ENCODE results near the gene ULK2. TPM values are rescaled to one million over a fixed set of nuclear protein-coding genes. Genes with fewer than 3 reads are reported as not detected.
"Not testable (repeated sequence)": the region's sequence is repeated elsewhere in the genome, so short reads cannot be mapped to it uniquely, and the experiment has no call there.

Gene ULK2
- total RNA-seq: 10 to 100 TPM; 14.9 to 20.8 TPM
- total RNA-seq: 19.9 to 30.7 reads per million in 2 donors

DNA sequence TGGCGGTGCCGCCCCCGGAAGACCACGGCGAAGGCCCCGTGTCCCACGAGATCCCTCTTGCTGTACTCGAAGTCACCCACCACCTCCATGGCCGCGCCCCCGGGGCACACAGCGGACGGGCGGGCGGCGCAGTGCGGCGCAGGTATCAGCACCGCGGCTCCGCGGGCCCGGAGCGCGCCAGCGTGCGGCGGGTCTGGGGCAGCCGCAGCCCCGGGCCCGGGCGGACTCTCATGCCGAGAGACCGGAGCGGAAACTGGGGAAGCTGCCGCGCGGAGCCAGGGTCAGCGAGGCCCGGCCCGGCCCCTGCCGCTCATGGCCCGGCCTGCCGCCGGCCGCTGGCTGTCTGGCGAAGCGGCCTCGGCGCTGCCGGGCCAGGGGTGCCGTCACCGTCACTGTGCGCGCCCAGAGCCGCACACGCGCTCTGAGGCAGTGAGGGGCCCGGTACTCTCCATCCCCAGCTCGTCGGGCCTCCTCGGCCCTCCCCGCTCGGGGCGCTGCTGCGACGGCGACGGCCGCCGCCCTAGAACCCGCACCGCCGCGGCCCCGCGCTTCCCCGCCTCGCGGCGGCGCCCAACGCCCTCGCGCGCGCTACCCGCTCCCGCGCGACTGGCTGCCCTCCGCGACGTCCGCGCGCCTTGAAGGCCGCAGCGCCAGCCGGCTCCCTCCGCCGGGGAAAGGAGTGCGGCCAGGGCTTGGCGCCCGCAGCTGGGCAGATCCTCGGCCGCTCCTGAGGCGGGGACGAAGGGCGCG is at the start of gene ULK2:
Gene ULK2 (minus strand): TSS at position 608 of the 750 bp plus-strand sequence. CDS start 519 bp downstream, at position 89.
- ATAC-seq: peak; percentile 85
- Mint-ChIP-seq H3K27ac (peak within 1 kb of the TSS; percentile 57), H3K4me1 (peaks cover 5% of the 10 kb centered on the region), H3K27me3 (no peaks in the 10 kb centered on the region), H3K4me3 (peak within 1 kb of the TSS; percentile 84), H3K36me3 (ENCODE audit: low read depth) (no peaks in the 10 kb centered on the region)
- no peaks in the 10 kb centered on the region for H3K9me3 ChIP-seq (ENCODE audit: control insufficient read depth, low read length, poor library complexity, severe bottlenecking)
- DNase-seq: peak; percentile 28 to 35 (median 33)

DNA sequence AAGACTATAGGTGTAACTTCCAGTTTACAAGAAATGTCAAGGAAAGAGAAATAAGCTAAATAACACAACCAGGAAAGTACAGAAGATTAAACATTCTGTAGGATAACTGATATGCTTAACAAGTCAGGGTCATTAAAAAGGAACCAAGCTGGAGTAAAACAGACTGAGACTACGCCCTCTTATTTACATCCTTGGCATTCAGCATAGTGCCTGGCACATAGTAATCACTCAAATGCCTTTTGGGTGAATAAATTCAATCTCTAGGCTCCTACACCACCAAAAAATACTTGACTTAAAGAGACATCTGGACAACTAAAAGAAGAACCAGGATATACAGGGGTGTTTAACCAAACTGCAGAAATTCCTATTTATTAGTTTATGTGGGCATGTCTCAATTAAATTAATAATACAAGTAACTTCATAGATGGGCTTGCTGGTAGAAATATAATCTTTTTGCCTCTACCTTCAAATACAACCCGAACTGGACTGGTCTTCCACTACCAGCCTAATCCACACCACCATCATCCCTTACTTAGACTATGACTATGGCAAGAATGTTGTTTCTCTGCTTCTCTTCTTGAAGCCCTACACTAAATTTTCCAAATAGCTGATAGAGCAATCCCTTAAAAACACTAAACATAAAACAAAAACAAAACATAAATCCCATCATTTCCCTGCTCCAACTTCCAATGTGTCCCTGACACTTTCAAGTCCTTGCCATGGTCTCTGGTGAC is 47.7 kb upstream of the ULK2 start:
- no peaks in the 10 kb centered on the region for H3K9me3 ChIP-seq (ENCODE audit: control insufficient read depth, low read length, poor library complexity, severe bottlenecking)
- H3K27me3 Mint-ChIP-seq: no peaks in the 10 kb centered on the region
- peak overlapping the region; percentile 6 for H3K27ac Mint-ChIP-seq
- H3K36me3 Mint-ChIP-seq (ENCODE audit: low read depth): peaks cover 14% of the 10 kb centered on the region
- H3K4me1 Mint-ChIP-seq: peaks cover 10% of the 10 kb centered on the region
- H3K4me3 Mint-ChIP-seq: no peak overlapping the region
- ATAC-seq: no peak
- no peak for DNase-seq

DNA sequence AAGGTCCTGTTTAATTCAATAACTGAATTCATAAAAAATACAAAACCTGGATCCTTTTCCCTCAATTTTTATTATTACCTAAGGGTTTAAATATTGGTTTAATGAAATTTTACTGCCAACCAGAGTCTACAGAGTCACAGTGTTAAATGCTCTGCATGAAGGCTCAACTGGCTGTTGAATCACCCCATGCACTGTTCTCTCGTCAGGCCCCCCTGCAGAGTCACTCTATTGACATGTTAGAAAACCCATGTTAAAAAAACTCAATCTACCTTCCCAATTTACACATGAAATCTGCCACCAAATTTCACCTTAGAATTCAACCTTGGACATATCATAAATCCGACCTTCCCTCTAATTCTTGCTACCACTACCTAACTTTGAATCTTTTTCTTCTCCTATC is 43.3 kb upstream of the ULK2 start:
- Mint-ChIP-seq H3K27me3 (no peaks in the 10 kb centered on the region), H3K4me3 (peak overlapping the region; percentile 28), H3K4me1 (peaks cover 6% of the 10 kb centered on the region), H3K36me3 (ENCODE audit: low read depth) (peaks cover 10% of the 10 kb centered on the region), H3K27ac (no peak overlapping the region)
- DNase-seq: no peak
- no peak for ATAC-seq
- H3K9me3 ChIP-seq (ENCODE audit: control insufficient read depth, low read length, poor library complexity, severe bottlenecking): no peaks in the 10 kb centered on the region

DNA sequence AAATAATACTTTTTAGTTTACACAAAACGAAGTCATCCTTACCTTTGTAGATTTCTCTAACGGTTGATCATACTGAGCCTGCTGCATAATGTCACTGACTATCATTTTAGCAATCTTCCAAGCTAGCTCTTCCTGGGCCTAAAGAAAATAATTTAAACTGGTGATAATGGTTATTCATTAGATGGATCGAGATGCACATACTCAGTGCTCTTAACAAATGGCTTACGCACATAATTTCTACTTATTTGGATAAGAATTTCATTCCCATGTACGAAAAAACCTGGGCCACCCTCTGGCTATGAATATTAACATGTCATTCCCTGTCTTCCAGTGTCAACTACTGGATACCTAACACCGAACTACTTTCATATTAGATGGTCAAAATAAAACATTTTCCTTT is 41.4 kb upstream of the ULK2 start:
- Mint-ChIP-seq H3K36me3 (ENCODE audit: low read depth) (peaks cover 3% of the 10 kb centered on the region), H3K4me3 (no peak overlapping the region), H3K4me1 (peaks cover 3% of the 10 kb centered on the region), H3K27me3 (no peaks in the 10 kb centered on the region), H3K27ac (peak overlapping the region; percentile 32)
- no peak for DNase-seq
- no peaks in the 10 kb centered on the region for H3K9me3 ChIP-seq (ENCODE audit: control insufficient read depth, low read length, poor library complexity, severe bottlenecking)
- no peak for ATAC-seq

DNA sequence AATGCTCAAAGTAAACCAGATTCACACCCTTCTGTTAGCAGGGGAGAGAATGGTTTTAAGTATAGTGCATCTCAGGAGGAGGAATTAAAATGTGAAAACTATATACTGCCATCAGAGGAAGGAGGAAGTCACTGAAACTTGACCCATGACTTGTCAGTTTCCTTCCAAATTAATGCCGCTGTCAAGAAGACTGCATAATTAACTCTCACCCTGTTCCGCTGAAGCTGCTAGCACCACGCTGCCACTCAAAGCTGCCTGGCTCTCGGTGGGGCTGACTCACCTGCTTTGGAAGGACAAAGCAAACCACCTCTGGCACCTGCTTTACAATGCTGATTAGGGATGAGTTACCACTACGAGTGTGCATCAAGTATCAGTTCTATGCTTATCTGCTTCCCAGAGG is 37.8 kb upstream of the ULK2 start:
- no peak for DNase-seq
- no peak for ATAC-seq
- Mint-ChIP-seq H3K4me1 (no peaks in the 10 kb centered on the region), H3K27ac (no peak overlapping the region), H3K36me3 (ENCODE audit: low read depth) (no peaks in the 10 kb centered on the region), H3K27me3 (no peaks in the 10 kb centered on the region), H3K4me3 (no peak overlapping the region)
- no peaks in the 10 kb centered on the region for H3K9me3 ChIP-seq (ENCODE audit: control insufficient read depth, low read length, poor library complexity, severe bottlenecking)

DNA sequence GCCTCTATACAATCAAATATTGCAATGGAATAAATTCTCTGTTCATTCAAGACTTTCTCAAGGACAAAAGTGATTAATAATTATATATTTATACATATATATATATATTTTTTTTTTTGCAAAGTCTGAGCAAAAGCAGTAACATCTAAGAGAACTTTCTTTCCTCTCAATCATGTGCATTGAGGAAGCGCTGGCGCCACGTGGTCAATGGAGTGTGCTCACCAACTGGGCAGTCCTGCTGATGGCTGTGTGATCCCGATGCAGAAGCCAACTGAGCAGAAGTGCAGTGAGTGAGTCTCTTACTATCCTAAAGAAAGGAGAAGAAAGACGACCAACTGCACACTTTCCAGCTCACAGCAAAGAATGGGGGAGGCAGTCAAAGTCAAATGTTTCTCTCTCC is 37.2 kb upstream of the ULK2 start:
- Mint-ChIP-seq H3K27me3 (no peaks in the 10 kb centered on the region), H3K36me3 (ENCODE audit: low read depth) (no peaks in the 10 kb centered on the region), H3K27ac (no peak overlapping the region), H3K4me1 (no peaks in the 10 kb centered on the region), H3K4me3 (no peak overlapping the region)
- no peaks in the 10 kb centered on the region for H3K9me3 ChIP-seq (ENCODE audit: control insufficient read depth, low read length, poor library complexity, severe bottlenecking)
- ATAC-seq (no peak), DNase-seq (no peak)

DNA sequence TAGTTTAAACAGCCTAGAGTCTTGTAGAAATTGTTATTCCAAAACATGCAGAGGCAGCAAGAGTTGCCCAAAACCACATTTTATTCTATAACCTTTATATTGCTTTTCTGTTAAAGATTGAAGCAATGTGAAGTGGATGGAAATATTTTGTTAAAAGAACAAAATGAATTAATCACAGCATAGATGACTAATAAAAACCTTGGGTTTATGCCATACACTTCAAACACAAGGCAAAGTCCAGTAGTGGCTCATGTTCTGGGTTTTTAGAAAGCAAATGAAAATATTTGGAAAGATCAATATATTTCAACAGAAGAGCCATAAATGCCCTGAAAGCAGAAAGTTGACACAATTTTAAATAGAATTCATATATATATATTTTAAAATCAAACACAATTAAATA is 36.7 kb upstream of the ULK2 start:
- no peak overlapping the region for H3K4me3 Mint-ChIP-seq
- H3K36me3 Mint-ChIP-seq (ENCODE audit: low read depth): no peaks in the 10 kb centered on the region

DNA sequence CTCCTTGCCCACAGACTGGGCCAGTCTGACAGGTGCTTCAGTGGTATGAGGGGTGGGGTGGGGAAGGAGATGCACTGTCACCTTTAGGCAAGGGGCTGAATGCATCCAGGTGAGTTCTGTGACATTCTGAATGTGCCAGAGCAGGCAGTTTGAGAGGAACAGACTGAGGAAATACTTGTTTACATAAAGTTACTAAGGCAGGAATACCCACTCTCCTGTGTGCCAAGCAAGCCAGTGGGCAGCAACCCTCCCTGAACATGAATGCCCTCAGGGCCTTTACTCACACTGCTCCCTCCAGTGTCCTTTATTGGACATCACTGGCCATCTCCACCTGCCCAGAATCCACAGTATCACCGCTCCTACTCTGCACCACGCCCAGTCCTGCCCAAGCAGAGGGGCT is 33.1 kb upstream of the ULK2 start:
- Mint-ChIP-seq H3K4me1 (peaks cover 9% of the 10 kb centered on the region), H3K27me3 (no peaks in the 10 kb centered on the region), H3K36me3 (ENCODE audit: low read depth) (no peaks in the 10 kb centered on the region), H3K27ac (no peak overlapping the region), H3K4me3 (no peak overlapping the region)
- ATAC-seq (no peak), DNase-seq (no peak)
- H3K9me3 ChIP-seq (ENCODE audit: control insufficient read depth, low read length, poor library complexity, severe bottlenecking): no peaks in the 10 kb centered on the region

More for the DNA sequence above, 36.7 kb upstream of the ULK2 start:
- no peaks in the 10 kb centered on the region for H3K27me3 Mint-ChIP-seq
- no peaks in the 10 kb centered on the region for H3K4me1 Mint-ChIP-seq
- H3K27ac Mint-ChIP-seq: no peak overlapping the region
- no peaks in the 10 kb centered on the region for H3K9me3 ChIP-seq (ENCODE audit: control insufficient read depth, low read length, poor library complexity, severe bottlenecking)
- DNase-seq (no peak), ATAC-seq (no peak)

DNA sequence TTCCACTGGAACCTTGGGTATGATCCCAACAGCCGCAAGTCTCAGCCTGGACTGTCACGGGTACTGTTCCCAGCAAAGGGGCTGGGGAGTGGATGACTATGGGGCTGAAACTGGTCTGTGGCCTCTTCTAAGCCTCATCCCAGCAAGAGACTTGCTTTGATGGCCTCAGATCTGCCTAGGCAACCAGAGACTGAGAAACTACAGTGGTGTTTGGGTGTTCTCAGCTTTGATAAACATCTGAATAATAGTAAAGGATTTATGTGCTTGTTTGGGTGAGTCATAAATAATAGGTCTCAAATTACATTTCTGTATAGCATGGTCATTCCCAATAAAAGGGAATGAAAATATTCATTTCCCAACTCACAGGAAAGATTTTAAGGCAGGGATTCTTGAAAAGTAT is 30.2 kb upstream of the ULK2 start:
- peak overlapping the region; percentile 91 for H3K27ac Mint-ChIP-seq
- peaks cover 10% of the 10 kb centered on the region for H3K4me1 Mint-ChIP-seq
- no peaks in the 10 kb centered on the region for H3K36me3 Mint-ChIP-seq (ENCODE audit: low read depth)
- H3K27me3 Mint-ChIP-seq: no peaks in the 10 kb centered on the region
- H3K4me3 Mint-ChIP-seq: no peak overlapping the region
- no peak for DNase-seq
- H3K9me3 ChIP-seq (ENCODE audit: control insufficient read depth, low read length, poor library complexity, severe bottlenecking): no peaks in the 10 kb centered on the region
- no peak for ATAC-seq

DNA sequence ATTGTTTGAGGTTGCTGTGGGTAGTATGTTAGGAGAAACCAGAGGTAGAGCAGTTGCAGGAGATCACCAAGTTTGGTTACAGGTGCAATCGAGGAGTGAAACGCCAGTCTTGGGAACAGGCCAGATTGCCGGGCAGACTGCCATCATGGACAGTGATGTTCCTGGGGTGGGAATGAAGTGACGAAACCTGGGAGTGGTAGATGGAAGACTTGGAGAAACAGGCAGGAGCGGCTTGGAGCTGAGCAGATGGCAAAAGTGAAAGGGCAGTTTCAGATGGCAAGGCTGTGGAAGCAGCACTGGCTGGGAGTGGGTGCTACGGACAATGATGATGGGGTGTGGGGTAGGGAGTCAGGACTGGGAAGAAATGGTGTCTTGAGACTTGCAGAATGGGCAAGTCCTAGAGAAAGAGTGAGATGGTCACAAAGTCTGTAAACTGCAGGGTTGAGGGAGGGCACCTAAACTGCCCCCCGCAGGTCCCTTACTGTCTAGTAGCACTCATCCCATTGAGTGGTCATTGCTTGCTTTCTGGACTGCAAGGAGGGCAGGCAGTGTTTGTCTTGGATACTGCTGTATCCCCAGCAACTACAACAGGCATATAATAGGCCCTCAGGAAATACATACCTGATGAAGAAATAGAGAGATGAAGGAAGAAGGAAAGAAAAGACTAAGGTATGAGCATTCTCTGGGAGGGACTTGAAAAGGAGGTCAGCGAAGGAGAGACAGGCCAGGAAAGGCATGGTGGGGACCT is 29.5 kb upstream of the ULK2 start:
- H3K27me3 Mint-ChIP-seq: no peaks in the 10 kb centered on the region
- DNase-seq (no peak), ATAC-seq (no peak)
- H3K36me3 Mint-ChIP-seq (ENCODE audit: low read depth): no peaks in the 10 kb centered on the region
- H3K4me1 Mint-ChIP-seq: peaks cover 10% of the 10 kb centered on the region
- no peak overlapping the region for H3K4me3 Mint-ChIP-seq
- peak overlapping the region; percentile 91 for H3K27ac Mint-ChIP-seq
- H3K9me3 ChIP-seq (ENCODE audit: control insufficient read depth, low read length, poor library complexity, severe bottlenecking): no peaks in the 10 kb centered on the region

DNA sequence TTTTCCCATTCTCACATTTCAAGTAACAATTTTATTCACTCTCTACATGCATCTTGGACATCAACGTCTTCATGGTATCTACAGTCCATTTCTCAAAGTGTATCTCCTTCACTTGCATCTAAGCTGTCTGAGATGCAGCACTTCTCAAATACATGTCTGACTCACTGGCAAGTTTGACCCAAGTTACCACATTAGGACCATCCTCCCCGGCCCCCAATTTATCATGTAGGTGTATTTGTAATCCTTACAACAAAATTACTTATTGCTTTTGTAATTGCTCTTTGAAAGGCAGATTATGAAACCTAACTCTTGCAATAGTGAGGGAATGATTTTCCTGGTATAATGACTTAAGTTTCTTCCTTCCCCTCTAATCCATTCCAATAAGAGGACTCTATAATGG is 28.9 kb upstream of the ULK2 start:
- ATAC-seq (no peak), DNase-seq (no peak)
- no peaks in the 10 kb centered on the region for H3K9me3 ChIP-seq (ENCODE audit: control insufficient read depth, low read length, poor library complexity, severe bottlenecking)
- Mint-ChIP-seq H3K4me1 (peaks cover 10% of the 10 kb centered on the region), H3K36me3 (ENCODE audit: low read depth) (no peaks in the 10 kb centered on the region), H3K27me3 (no peaks in the 10 kb centered on the region), H3K4me3 (no peak overlapping the region), H3K27ac (peak overlapping the region; percentile 91)

DNA sequence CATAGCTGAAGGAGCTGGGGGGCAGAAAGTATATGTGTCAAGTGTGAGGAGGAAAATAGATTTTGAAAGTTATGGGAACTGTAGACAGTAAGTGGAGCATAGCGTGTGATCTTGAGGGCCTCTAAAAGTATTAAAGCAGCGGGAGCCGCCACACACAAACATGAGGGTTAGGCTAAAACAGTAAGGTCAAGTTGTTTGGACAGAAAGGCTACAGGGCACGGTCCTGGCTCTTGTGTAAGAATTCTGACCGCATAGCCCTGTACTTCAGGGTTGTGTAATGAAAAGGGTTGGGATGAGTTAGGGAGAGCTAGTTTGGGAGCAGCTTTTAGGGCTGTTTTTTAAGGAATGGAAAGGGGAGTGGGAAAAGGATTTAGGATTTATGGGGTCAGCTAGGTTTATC is 22.8 kb upstream of the ULK2 start:
- H3K4me1 Mint-ChIP-seq; H3K9me3 ChIP-seq (ENCODE audit: control insufficient read depth, low read length, poor library complexity, severe bottlenecking); H3K27me3 Mint-ChIP-seq; DNase-seq; H3K27ac Mint-ChIP-seq; H3K4me3 Mint-ChIP-seq; H3K36me3 Mint-ChIP-seq (ENCODE audit: low read depth); ATAC-seq: not testable (repeated sequence)

DNA sequence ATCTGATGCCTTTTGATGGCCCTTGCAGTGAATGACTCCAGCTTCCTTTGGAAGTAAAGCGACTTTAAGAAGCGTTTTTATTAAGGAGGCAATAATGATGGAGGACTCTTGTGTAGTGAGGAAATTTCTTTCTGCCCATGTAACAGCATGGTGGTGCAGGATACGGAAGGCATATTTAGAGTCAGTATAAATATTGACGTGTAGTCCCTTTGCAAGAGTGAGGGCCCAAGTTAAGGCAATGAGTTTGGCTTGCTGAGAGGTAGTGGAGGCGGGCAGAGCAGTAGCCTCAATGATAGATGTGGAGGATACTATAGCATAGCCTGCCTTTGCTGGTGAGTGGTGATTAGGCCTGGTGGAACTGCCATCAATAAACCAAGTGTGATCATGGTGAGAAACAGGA is 22.3 kb upstream of the ULK2 start:
- not testable (repeated sequence) for H3K27me3 Mint-ChIP-seq; H3K4me3 Mint-ChIP-seq; H3K36me3 Mint-ChIP-seq (ENCODE audit: low read depth); H3K4me1 Mint-ChIP-seq; ATAC-seq; H3K27ac Mint-ChIP-seq; H3K9me3 ChIP-seq (ENCODE audit: control insufficient read depth, low read length, poor library complexity, severe bottlenecking); DNase-seq
